Cardiac fibroblast (primary cell): ENCODE results near the gene RTN4.

Experiments used
- DNase-seq, 2 donors: peaks; one replicate each; pipeline versions ENCODE4 v3.0.0 to v3.0.0-alpha.2; 2010; ENCODE audit warnings: low read depth in 2 of 2
- H3K4me3 ChIP-seq, 2 donors: replicated peaks in 1 of 2; 1 replicate in 1 of 2; 2 replicates in 1 of 2; pipeline ENCODE4 v1.5.1; 2011; ENCODE audit warnings: low read depth in 2 of 2, low read length in 2 of 2, mild to moderate bottlenecking in 2 of 2, moderate library complexity in 1 of 2
- CTCF ChIP-seq: IDR thresholded peaks from one replicate; pipeline ENCODE4 v1.5.1; 2011; ENCODE audit warnings: low read depth, mild to moderate bottlenecking, low read length, inconsistent platforms

The RTN4 gene

GRCh38 chr2:54983345-54984220 lies 66.7 kb downstream of the RTN4 start:
- DNase-seq: peak; percentile 26 to 60
- no peak overlapping the region for H3K4me3 ChIP-seq
- TF ChIP-seq CTCF: no peak

- no peak for TF ChIP-seq CTCF
- no peak for DNase-seq
- H3K4me3 ChIP-seq: no peak overlapping the region
Measured at GRCh38 chr2:54981385-54981784, 68.9 kb downstream of the RTN4 start.

- no peak for DNase-seq
- H3K4me3 ChIP-seq: no peak overlapping the region
- TF ChIP-seq CTCF: no peak
Measured at GRCh38 chr2:54979321-54980044, 70.8 kb downstream of the RTN4 start.

- H3K4me3 ChIP-seq: no peak overlapping the region
Measured at GRCh38 chr2:54977149-54977548, 73.1 kb downstream of the RTN4 start.

GRCh38 chr2:54975598-54976492 lies 74.4 kb downstream of the RTN4 start:
- no peak for TF ChIP-seq CTCF
- H3K4me3 ChIP-seq: no peak overlapping the region
- no peak for DNase-seq

More at GRCh38 chr2:54977149-54977548, 73.1 kb downstream of the RTN4 start:
- peak in 1 of 2 donors; percentile 60 for DNase-seq
- TF ChIP-seq CTCF: no peak

GRCh38 chr2:54975175-54975574 lies 75.1 kb downstream of the RTN4 start:
- no peak for DNase-seq
- no peak overlapping the region for H3K4me3 ChIP-seq
- no peak for TF ChIP-seq CTCF
